SIG-M5 treated with dmso at 0.1 percent for 504 hours (cell line): ENCODE results near the gene TLE4.

Source experiments
- DNase-seq: peaks from one replicate; lab custom pipeline; 2025; ENCODE audit not compliant: unreplicated experiment; lab: John Stamatoyannopoulos, UW

Gene TLE4

GRCh38 chr9:79684711-79685575 is 113.2 kb downstream of the TLE4 start:
- no peak for DNase-seq

- no peak for DNase-seq
These were observed 113.8 kb downstream of the TLE4 start for GRCh38 chr9:79685577-79685976.

DNA sequence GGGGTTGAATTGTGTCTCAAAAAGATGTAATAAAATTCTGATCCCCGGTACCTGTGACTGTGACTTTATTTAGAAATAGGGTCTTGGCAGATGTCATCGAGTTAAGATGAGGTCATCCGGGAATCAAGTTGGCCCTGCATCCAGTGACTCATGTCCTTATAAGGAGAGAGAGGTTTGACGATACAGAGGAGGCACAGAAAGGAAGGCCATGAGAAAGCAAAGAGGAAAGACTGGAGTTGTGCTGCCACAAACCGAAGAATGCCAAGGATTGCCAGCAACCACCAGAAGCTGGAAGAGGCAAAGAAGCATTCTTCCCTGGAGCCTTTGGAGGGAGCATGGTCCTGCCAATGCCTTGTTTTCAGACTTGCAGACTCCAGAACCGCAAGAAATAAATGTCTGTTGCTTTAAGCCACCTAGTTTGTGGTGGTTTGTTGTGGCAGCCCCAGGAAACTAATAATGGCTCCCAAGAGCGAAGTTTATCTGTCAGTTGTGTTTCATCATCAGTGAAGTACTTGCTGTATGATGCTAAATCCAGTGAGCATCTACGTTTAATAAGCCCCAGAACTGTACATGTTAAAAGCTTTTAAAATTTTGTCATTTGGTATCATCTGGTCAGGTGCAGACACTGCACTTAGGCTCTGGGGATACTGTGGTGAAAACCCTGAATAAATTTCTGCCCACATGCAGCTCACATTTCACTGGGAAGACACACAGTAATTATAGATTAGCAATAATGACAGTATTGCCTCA is 114.8 kb downstream of the TLE4 start:
- no peak for DNase-seq

DNA sequence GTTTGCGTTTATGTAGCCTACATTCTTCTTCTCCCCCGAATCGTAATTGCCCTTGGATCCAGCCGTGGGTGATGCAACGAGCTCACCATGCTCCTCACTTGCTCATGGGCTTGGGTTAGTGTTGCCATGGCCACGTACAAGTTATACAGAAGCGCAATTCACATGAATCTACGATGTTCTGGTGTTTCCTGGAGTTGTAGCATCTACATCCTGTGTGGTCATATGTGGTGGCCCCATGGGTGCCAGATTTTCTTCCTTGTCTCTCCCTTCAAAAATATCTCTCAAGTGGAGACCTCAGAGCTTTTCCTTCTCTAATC is 115.3 kb downstream of the TLE4 start:
- no peak for DNase-seq

- no peak for DNase-seq
These were observed 116.6 kb downstream of the TLE4 start for GRCh38 chr9:79688363-79688762.

- DNase-seq, result no peak
These were observed 117.8 kb downstream of the TLE4 start for GRCh38 chr9:79689576-79689975.

- no peak for DNase-seq
These were observed 119.7 kb downstream of the TLE4 start for GRCh38 chr9:79691496-79691895.

- DNase-seq, result no peak
These were observed 121.2 kb downstream of the TLE4 start for GRCh38 chr9:79692857-79693571.

GRCh38 chr9:79693750-79694149 is 122.0 kb downstream of the TLE4 start:
- DNase-seq, result no peak

DNA sequence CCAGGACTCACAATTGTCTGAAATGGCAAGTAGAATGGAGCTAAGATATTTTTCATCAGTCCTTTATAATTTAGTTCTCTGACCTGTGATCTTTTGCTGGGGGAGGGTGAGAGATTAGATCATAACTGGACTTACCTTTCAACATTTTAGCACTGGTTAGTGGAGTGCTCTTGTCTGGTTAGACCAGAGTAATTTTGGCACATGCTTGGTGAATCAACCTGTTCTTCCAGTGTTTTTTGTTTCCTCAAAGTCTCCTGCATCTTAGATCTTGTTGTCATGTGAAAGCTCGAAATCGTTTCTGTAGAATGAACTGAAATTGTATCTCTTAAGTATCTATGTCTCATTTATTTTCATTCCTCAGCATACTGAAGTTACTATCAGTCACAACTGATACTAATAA is 122.4 kb downstream of the TLE4 start:
- DNase-seq, result peak; percentile 21

- no peak for DNase-seq
These were observed 123.1 kb downstream of the TLE4 start for GRCh38 chr9:79694676-79695400.

- DNase-seq, result no peak
These were observed 123.9 kb downstream of the TLE4 start for GRCh38 chr9:79695531-79696175.

DNA sequence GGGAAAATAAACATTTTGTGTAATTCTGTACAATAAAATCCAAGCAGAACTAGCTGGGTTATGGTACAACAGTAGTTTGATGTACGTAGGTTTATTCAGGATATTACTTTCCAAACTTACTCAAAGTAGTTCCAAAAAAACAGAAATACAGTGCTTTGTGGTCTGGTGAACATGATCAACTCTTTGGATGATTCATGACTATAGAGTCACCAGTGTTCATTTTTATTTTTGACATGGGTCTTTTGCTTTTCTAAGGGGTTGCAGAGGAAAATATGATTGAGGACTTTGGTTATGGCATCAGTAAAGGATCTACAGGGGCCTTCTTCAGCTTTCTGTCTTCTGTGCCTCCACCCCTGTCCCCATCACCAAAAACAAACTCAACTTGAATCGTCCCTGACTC is 127.2 kb downstream of the TLE4 start:
- DNase-seq, result no peak

DNA sequence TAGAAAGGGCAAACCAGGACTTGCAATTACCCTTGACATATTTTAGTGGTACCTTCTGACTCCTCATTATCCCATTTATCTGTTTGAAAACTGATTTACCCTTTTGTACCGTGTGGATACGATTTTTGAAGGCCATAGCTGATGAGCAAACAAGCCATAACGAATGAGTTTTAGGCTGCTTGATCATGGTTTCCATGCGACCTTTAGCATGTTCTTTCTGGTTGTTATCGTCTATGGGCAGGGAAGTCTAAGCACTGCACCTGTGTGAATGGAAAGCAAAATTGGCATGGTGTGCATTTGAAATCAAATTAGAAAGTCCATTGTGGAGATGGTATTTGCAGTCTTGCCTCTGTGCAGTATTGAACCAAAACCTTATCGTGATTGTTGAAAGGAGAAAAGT is 127.7 kb downstream of the TLE4 start:
- no peak for DNase-seq

DNA sequence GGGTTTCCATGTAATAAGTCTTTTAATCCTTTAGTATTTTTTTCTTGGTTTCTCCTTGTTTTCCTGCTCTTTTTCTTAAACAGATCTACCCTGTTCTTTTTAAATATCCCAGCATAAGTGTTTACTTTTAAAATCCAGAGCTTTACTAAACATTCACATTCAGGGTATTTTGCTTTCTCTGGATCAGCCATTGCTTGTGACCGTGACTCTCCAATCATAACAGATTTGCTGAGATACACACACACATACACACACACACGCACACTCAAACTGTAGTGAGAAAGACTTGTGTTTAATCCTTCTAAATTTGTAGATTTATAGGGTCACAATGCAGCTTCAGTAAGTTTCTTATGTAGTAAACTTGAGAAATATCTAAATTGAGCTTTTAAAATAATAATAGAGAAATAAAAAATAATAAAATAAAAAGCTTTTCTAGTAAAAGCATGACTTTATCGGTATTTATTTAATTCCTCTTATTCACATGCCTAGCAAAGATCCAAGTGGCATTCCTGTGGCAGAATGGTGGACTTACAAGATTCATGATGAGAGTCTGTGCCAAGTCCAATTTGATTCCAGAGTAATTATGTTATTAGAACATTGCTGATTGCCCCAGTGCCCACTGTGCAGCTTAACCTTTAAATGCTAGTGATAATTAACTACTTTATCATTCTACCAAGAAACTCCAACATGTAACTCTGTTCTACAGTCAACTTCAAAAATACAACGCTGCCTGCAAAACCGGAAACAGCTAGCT is 129.0 kb downstream of the TLE4 start:
- DNase-seq, result no peak

DNA sequence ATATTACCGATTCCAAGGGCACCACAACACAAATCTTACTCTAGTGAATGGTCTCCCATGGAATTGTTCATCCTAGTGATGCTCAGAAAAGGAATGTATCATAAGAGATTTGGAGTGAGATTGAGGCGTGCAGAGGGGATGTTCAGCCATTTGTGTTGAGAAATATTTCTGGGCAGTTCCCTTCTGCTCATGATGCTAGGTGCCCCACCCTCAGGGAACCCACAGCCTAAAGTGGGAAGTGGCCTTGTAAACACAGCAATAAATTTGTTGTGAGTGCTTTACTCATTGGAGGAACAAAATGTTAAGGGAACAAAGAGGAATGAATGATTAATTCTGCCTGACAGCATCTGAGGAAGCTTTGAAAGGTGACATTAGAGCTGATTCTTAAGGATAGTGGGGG is 129.9 kb downstream of the TLE4 start:
- peak; percentile 69 for DNase-seq

DNA sequence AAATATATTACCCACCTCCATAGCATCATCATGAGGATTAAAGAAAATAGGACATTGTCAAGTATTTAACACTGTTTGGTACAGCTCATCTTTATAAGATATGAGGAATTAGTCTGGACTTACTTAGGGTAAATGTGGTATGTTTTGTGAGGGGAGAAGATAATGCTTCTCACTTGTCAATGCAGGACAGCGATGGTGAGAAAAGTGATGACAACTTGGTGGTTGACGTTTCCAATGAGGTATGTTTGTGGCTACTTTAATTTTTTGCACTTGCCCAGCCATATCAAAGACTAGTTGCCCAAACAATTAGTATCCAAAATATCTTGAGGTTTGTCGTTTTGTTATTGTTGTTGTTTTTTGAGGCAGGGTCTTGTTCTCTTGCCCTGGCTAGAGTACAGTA is 133.9 kb downstream of the TLE4 start:
- DNase-seq, result no peak

GRCh38 chr9:79706512-79706911 is 134.7 kb downstream of the TLE4 start:
- DNase-seq, result no peak

DNA sequence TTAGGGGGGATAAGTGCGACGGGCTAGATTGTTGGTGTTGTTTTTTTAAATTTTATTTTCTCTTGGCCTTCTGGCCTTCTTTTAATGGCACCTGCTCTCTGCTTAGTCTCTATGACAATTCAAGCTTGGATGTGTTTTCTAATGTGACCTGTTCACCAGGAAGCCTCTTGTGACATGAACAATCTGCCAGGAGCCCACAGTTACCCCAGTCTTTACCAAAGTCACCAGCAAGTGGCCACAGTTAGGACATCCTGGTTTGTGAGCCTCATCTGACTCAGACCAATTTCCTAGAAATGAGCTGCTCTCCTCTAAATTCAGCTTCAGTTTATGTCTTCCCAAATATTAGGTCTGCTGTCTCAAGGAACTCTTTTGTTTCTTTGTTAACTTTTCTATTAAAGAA is 135.8 kb downstream of the TLE4 start:
- no peak for DNase-seq

GRCh38 chr9:79708541-79708940 is 136.8 kb downstream of the TLE4 start:
- DNase-seq, result no peak
